GM21367 (cell line): ENCODE results near the gene REG1A.

Source experiments
- ATAC-seq: cut with Tn5 transposase; IDR thresholded peaks from one replicate; pipeline ENCODE4 v1.9.1; 2021; ENCODE audit not compliant: unreplicated experiment

The REG1A gene

GRCh38 chr2:79120194-79120713 lies at the start of gene REG1A:
Gene REG1A, plus strand, starts transcription at chr2:79120488. Its CDS starts 374 bp downstream, at chr2:79120862.
- ATAC-seq: no peak

- ATAC-seq: no peak
These were observed 49.2 kb upstream of the REG1A start for GRCh38 chr2:79071078-79071477.

- ATAC-seq: no peak
These were observed 37.3 kb upstream of the REG1A start for GRCh38 chr2:79082987-79083386.

- no peak for ATAC-seq
These were observed 36.6 kb upstream of the REG1A start for GRCh38 chr2:79083597-79084251.

- no peak for ATAC-seq
These were observed 35.7 kb upstream of the REG1A start for GRCh38 chr2:79084495-79085135.

GRCh38 chr2:79085382-79085781 lies 34.9 kb upstream of the REG1A start:
- no peak for ATAC-seq

- ATAC-seq: no peak
These were observed 34.0 kb upstream of the REG1A start for GRCh38 chr2:79086255-79086654.

- ATAC-seq: no peak
These were observed 32.4 kb upstream of the REG1A start, which contains the start of gene REG1B for GRCh38 chr2:79087785-79088364. Gene REG1B, minus strand, starts transcription at chr2:79087993. Its CDS starts 381 bp downstream, at chr2:79087612.

GRCh38 chr2:79090693-79091092 lies 29.6 kb upstream of the REG1A start:
- no peak for ATAC-seq

GRCh38 chr2:79097843-79098242 lies 22.4 kb upstream of the REG1A start:
- ATAC-seq: no peak

GRCh38 chr2:79099140-79099686 lies 21.1 kb upstream of the REG1A start:
- ATAC-seq: no peak

- no peak for ATAC-seq
These were observed 20.0 kb upstream of the REG1A start for GRCh38 chr2:79100285-79100684.

GRCh38 chr2:79101024-79101423 lies 19.3 kb upstream of the REG1A start:
- ATAC-seq: no peak

- no peak for ATAC-seq
These were observed 17.1 kb upstream of the REG1A start for GRCh38 chr2:79103214-79103613.

- no peak for ATAC-seq
These were observed 15.0 kb upstream of the REG1A start for GRCh38 chr2:79105259-79105658.

GRCh38 chr2:79112269-79112668 lies 8.0 kb upstream of the REG1A start:
- no peak for ATAC-seq

GRCh38 chr2:79114797-79115494 lies 5.3 kb upstream of the REG1A start:
- no peak for ATAC-seq

GRCh38 chr2:79116997-79117928 lies 3.0 kb upstream of the REG1A start:
- no peak for ATAC-seq

- ATAC-seq: no peak
These were observed 2.4 kb downstream of the REG1A start for GRCh38 chr2:79122676-79123075.
